ENCODE results near the gene SIPA1L3. TPM values are rescaled to one million over a fixed set of nuclear protein-coding genes. Genes with fewer than 3 reads are reported as not detected.

Gene SIPA1L3
- total and polyA plus RNA-seq, 12 donors: 2.2 to 24.1 (median 11.8) TPM

DNA sequence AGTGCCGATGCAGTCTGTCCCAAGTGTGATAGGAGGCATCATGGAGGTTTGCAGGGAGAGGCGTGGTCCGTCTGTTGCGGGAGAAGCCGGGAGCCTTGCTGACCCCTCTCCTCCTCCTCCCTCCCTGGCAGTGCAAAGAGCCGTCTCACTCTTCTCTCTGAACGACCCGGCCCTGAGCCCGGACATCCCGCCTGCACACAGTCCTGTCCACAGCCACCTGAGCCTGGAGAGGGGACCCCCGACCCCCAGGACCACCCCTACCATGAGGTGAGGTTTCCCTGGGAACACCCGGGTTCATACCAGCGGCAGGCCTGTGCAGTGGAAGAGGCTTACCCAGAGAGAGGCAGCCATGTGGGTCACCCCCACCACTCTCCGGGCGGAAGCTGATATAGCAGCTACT, 294.7 kb downstream of the SIPA1L3 start:
- Histone ChIP-seq H3K27ac (no peak overlapping the region), H3K27me3 (no peaks in the 10 kb centered on the region), H3K4me1 (replicated peaks in 1 of 2) (no peaks in the 10 kb centered on the region), H3K9me3 (replicated peaks in 1 of 3) (no peaks in the 10 kb centered on the region), H3K4me3 (no peak overlapping the region), H3K36me3 (replicated peaks in 1 of 2) (peaks cover 0 to 6% of the 10 kb centered on the region in 2 donors)
- intact Hi-C loops (cut with DNase I): no loop called here
- no peak for DNase-seq
- TF ChIP-seq, protein P1, sequence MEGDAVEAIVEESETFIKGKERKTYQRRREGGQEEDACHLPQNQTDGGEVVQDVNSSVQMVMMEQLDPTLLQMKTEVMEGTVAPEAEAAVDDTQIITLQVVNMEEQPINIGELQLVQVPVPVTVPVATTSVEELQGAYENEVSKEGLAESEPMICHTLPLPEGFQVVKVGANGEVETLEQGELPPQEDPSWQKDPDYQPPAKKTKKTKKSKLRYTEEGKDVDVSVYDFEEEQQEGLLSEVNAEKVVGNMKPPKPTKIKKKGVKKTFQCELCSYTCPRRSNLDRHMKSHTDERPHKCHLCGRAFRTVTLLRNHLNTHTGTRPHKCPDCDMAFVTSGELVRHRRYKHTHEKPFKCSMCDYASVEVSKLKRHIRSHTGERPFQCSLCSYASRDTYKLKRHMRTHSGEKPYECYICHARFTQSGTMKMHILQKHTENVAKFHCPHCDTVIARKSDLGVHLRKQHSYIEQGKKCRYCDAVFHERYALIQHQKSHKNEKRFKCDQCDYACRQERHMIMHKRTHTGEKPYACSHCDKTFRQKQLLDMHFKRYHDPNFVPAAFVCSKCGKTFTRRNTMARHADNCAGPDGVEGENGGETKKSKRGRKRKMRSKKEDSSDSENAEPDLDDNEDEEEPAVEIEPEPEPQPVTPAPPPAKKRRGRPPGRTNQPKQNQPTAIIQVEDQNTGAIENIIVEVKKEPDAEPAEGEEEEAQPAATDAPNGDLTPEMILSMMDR (IDR thresholded peaks at IDR 0.05): no peak
- no peak for TF ChIP-seq POLR2A (IDR thresholded peaks at IDR 0.05)
- 91 to 99% (median 94%) methylated on average over 5 to 15 of the region's 15 CpGs for WGBS, 4 donors

DNA sequence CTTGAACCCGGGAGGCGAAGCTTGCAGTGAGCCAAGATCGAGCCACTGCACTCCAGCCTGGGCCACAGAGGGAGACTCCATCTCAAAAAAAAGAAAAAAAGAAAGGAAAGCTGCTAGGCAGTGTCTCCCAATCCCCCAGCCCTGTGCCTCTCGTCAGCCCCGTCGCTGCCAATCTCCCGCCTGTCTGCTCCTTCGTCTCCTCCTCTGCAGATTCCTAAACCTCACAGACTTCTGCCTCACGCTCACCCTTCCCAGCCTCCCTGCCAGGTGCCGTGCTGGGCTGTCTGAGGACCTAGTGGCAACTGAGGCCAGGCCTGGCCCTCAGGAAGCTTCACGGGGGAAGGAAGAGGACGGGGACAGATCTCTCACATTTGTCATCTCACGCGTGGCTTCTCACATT, 295.5 kb downstream of the SIPA1L3 start:
- Histone ChIP-seq H3K9me3 (replicated peaks in 1 of 3) (no peaks in the 10 kb centered on the region), H3K4me3 (no peak overlapping the region), H3K4me1 (replicated peaks in 1 of 2) (no peaks in the 10 kb centered on the region), H3K27me3 (no peaks in the 10 kb centered on the region), H3K36me3 (replicated peaks in 1 of 2) (peaks cover 0 to 6% of the 10 kb centered on the region in 2 donors), H3K27ac (no peak overlapping the region)
- TF ChIP-seq, protein P1 (IDR thresholded peaks at IDR 0.05): no peak
- 93 to 97% (median 95%) methylated on average over 14 of the region's 14 CpGs for WGBS, 4 donors
- DNase-seq: no peak
- intact Hi-C loops (cut with DNase I): no loop called here

DNA sequence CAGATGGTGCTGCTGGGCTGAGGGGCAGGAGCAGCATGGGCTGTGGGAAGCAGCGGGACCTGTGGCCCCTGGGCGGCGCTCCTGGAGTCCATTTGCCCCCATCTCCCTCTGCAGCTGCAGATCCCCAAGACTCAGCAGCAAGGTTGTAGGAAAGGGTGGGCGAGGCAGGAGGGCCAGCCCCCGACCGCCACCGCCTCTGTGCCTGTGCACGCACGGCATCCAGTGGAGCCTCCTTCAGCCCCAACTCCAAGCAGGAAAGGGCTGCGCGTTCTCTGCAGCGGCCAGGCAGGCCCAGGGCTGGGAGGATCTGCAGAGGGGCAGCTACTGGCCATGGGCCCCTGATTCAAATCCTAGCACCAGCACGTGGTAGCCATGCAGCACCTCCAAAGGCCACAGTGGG, 296.2 kb downstream of the SIPA1L3 start:
- intact Hi-C loops (cut with DNase I): no loop called here
- no peaks in the 10 kb centered on the region for H3K9me3 ChIP-seq (replicated peaks in 1 of 3)
- H3K27me3 ChIP-seq: no peaks in the 10 kb centered on the region
- no peaks in the 10 kb centered on the region for H3K4me1 ChIP-seq (replicated peaks in 1 of 2)
- 92 to 96% (median 92%) methylated on average over 10 to 13 of the region's 13 CpGs for WGBS, 4 donors
- DNase-seq: no peak
- H3K36me3 ChIP-seq (replicated peaks in 1 of 2): peaks cover 0 to 6% of the 10 kb centered on the region in 2 donors
- no peak overlapping the region for H3K4me3 ChIP-seq
- no peak overlapping the region for H3K27ac ChIP-seq
- TF ChIP-seq, protein P1 (IDR thresholded peaks at IDR 0.05): no peak
- TF ChIP-seq POLR2A (IDR thresholded peaks at IDR 0.05): no peak

DNA sequence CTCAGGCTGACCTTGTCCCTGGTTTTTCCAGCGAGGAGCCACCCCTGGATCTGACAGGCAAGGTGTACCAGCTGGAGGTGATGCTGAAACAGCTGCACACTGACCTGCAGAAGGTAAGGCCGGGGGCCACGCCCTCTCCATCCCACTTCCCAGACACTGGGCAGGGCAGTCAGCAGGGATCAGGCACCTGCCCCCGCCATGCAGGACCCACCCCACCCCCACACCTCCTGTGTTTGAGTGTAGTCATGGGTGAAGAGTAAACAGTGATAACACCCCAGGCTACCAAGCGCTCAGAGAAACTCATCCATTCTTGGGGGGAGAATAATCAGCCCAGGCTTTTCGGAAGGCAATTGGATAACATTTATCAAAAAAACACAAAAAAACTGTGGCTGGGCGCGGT, 297.1 kb downstream of the SIPA1L3 start:
- Histone ChIP-seq H3K27me3 (no peaks in the 10 kb centered on the region), H3K4me1 (replicated peaks in 1 of 2) (no peaks in the 10 kb centered on the region), H3K4me3 (no peak overlapping the region), H3K9me3 (replicated peaks in 1 of 3) (no peaks in the 10 kb centered on the region), H3K36me3 (replicated peaks in 1 of 2) (peaks cover 0 to 6% of the 10 kb centered on the region in 2 donors), H3K27ac (no peak overlapping the region)
- no peak for DNase-seq
- 97 to 99% (median 97%) methylated on average over 4 to 8 of the region's 8 CpGs for WGBS, 4 donors
- no peak for TF ChIP-seq POLR2A (IDR thresholded peaks at IDR 0.05)
- TF ChIP-seq, protein P1 (IDR thresholded peaks at IDR 0.05): no peak
- intact Hi-C loops (cut with DNase I): no loop called here

All from adrenal gland (tissue), 12 donors.